Measurements from ENCODE around the gene ARHGAP40.

DNA sequence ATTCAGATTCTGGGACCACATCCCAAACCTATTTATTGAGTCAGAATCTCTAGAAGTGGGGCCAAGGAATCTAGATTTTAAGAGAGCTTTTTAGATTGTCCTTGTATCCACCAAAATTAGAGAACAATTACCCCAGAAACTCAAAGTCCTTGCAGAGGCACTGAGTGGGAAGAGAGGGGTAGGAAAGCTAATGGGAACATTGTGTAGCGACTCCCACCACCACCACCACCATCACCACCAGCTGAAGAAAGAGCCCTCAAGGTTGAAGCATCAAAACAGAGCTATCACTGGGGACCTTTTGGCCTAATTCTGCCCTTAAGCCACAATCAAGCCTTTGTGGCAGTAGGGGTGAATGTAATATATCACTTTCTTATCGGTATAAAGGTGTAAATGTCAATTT is 83.7 kb downstream of the ARHGAP40 start:
- no peak for TF ChIP-seq CTCF (conservative IDR thresholded peaks at IDR 0.05; ENCODE audit: low read depth, low read length)
- TF ChIP-seq RAD21 (IDR thresholded peaks at IDR 0.05; ENCODE audit: low read length), result no peak
- no peak for TF ChIP-seq MAFK (IDR thresholded peaks at IDR 0.05; ENCODE audit: low read depth, low read length)
- TF ChIP-seq, protein P1, sequence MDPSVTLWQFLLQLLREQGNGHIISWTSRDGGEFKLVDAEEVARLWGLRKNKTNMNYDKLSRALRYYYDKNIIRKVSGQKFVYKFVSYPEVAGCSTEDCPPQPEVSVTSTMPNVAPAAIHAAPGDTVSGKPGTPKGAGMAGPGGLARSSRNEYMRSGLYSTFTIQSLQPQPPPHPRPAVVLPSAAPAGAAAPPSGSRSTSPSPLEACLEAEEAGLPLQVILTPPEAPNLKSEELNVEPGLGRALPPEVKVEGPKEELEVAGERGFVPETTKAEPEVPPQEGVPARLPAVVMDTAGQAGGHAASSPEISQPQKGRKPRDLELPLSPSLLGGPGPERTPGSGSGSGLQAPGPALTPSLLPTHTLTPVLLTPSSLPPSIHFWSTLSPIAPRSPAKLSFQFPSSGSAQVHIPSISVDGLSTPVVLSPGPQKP (IDR thresholded peaks at IDR 0.05; ENCODE audit: borderline replicate concordance, low read depth, low read length), result no peak
- TF ChIP-seq, protein P2, sequence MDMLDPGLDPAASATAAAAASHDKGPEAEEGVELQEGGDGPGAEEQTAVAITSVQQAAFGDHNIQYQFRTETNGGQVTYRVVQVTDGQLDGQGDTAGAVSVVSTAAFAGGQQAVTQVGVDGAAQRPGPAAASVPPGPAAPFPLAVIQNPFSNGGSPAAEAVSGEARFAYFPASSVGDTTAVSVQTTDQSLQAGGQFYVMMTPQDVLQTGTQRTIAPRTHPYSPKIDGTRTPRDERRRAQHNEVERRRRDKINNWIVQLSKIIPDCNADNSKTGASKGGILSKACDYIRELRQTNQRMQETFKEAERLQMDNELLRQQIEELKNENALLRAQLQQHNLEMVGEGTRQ (IDR thresholded peaks at IDR 0.05; ENCODE audit: low read depth, low read length), result no peak
- TF ChIP-seq RCOR1 (IDR thresholded peaks at IDR 0.05; ENCODE audit: insufficient replicate concordance, low read length), result no peak
- no peak for TF ChIP-seq POLR2A (IDR thresholded peaks at IDR 0.05; ENCODE audit: low read depth, low read length)
- no peak for TF ChIP-seq RFX5 (IDR thresholded peaks at IDR 0.05; ENCODE audit: low read depth, low read length)
- TF ChIP-seq SMC3 (IDR thresholded peaks at IDR 0.05; ENCODE audit: low read depth, low read length), result no peak

Measured in IMR-90 (cell line).